NCI-H524 (cell line): Measurements from ENCODE around the gene GMDS.
A peak's percentile ranks its signal among the peaks of the same experiment; 100 is the strongest.

Experiments
- DNase-seq, 2 experiments: peaks; one replicate each; lab custom pipeline; 2025; lab: John Stamatoyannopoulos, UW

The GMDS gene

DNA sequence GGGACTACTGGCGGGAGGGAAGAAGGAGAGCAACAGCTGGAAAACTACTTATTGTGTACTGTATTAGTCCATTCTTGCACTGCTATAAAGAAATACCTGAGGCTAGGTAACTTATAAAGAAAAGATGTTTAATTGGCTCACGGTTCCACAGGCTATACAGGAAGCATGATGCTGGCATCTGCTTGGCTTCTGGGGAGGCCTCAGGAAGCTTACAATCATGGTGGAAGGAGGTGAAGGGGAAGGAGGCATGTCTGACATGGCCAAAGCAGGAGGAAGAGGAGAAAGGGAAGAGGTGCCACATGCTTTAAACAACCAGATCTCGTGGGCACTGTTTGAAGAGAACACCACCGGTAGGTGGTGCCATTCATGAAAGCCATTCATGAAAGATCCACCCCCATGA, 67.3 kb downstream of the GMDS start:
- DNase-seq, result no peak

DNA sequence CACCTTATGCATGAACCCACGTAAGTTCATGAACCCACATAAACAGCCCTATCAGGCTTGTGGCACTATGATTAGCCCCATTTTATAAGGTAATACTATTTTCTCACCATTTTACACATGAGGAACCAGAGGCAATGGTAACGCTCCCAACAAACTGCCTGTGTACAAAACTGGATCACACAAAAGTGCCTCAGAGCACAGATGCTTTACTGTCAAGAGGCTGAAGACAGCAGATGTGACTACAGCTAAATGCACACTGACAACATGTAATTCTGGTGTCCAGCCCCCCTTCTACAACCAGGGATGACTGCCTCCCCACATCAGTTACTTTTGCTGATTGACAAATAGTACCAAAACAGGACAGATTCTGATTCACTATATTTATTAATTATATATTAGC, 69.6 kb downstream of the GMDS start:
- peak; percentile 70 to 92 for DNase-seq

GRCh38 chr6:2173203-2173961, 72.0 kb downstream of the GMDS start:
- DNase-seq, result no peak

DNA sequence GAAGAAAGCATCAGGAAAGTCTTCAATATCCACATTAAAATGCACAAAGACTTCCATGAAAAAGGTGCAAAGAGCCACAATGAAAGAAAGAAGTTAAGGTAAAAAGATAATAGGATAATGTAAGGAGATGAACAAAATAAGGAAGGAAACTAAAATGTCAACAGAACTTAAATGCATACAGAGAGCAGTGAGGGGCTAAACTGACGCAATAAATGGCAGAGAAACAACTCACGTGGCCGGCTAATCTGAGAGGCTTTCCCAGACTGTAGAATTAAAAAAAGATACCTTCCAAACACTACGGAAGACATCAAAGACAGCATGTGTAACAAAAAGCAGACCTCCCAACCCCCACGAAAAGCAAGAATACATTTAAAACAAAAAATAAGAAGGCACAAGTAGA, 73.7 kb downstream of the GMDS start:
- no peak for DNase-seq

DNA sequence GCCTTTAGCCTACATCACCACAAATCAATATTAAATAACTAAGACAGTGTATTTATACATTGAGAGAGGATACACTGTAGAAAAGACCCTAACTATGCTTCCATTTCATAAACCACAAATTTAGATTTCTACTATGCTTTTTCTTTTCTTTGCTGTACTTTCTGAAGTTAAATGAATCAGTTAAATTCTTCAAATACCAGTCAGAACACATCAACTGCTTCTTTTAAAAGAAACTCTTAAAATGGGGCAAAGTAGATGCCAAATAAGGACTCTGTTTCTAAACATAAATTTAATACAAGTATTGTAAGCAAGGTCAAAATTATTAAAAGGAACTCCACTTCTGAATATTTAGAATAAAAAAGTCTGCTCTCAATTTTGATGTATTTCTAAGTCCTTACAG, 76.9 kb downstream of the GMDS start:
- no peak for DNase-seq

DNA sequence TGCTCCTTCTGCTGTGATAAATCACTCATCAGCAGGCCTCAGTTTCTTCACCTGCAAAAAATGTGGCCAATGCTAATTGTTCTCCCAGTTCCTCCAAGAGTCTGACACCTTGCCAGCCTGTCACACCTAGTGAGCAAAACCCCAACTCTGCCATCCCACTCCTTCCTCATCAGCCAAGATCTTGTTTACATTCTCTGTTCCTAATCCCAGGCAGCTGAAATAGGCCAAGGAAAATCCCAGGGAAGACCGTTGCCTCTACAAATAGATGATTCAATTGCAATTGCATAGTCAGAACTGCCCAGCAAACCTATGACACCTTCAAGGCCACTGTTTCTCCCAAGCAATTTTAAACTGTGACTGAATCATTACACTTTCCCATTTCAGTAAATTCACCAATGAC, 78.7 kb downstream of the GMDS start:
- DNase-seq, result no peak

GRCh38 chr6:2165286-2165685, 80.1 kb downstream of the GMDS start:
- no peak for DNase-seq

DNA sequence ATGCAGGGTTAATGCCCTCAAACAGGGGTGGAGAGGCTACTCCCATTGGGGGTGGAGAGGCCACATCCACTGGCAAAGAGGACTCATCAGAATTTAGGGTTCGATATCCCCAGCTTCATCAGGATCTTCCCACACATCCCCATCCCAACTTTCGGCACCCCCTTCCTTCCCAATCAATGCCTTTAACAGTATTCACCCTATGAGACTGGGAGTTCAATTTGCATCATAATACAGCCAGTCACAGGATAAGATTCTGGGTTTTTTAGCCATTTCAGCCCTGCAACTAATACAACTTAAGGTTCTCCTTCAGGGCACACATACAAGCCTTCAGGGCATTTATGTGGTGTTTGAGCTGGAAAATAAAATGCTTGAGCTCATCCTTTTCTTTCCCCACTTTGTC, 80.9 kb downstream of the GMDS start:
- no peak for DNase-seq

- no peak for DNase-seq
These were observed 83.3 kb downstream of the GMDS start for GRCh38 chr6:2162079-2162445.

- DNase-seq, result no peak
These were observed 86.7 kb downstream of the GMDS start for GRCh38 chr6:2158596-2159271.

GRCh38 chr6:2157441-2158127, 87.8 kb downstream of the GMDS start:
- DNase-seq, result no peak

DNA sequence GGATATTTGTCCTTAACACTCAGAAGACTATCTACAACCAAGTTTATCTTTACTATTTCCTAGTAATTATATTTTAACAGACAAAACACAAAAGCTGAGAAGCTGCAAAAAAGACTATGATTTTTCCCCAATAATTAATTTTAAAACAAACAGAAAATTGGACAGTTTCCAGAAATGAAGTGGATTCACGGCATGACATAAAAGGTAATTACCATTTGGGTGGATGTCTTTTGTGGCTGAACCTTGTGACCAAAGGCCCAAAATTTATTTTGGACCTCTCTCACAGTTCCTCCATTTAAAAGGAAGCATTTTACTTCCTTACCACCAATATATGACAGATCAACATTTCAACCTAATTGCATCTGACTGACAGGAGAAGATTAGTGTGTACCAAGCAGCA, 90.2 kb downstream of the GMDS start:
- DNase-seq, result no peak

DNA sequence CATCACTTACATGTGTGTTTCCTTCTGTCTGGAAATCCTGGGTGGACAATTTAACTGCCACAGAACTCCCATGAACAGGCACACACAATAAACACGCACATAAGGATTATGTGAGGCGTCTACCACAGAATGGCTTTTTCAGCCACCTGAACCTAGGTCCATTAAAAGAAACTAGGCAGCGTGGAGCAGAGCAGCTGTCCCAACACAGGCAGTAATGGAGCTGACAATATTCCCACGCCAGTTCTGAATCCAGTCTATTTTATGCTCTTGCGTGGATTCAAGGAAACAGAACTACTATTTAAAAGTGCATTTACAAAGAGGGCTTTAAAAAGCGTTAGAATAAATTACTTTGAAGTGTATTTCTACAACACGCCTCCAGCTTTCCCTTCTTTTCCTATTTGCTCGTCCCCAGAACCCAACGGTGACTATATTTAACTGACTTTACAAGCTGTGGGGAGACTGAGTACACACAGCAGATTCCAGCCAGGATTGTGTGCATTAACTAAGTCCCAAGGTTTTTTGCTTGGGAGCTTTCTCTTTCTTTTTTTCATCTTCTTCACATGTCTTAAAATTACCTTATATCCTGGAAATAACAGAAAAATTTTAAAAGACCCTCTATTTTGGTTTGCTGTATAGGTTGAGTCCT, 95.9 kb downstream of the GMDS start:
- DNase-seq, result no peak

GRCh38 chr6:2148748-2149147, 96.7 kb downstream of the GMDS start:
- no peak for DNase-seq

DNA sequence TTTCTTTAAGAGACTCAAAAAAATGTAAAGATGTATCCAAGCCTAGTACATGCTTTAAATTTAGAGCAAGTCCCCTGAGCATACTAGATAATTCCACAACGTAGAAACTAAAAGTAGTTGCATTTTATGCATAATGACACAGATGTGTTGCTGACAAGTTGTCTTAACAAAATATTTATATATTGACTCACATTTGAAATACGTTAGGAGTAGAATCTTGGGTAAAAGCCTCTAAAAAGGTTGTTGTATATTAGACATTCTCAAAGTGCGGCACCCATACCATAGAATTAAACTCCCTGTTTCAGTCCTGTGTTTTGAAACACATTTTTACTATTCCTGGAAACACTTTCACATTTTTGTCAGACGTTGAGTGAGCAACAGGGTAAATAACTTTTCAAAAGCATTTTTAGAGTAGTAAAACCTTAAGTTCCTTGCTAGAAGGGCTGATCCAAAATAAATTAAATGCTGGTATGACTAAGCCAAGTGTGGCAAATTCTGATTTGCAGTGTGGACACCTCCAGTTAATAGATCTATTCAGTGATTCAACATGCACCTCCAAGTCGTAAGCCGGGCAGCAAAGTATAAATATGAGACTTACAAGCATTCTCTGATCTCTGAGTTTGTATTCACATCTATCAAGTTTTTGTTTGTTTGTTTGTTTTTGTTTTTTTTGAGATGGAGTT, 97.5 kb downstream of the GMDS start:
- no peak for DNase-seq

GRCh38 chr6:2147261-2147660, 98.1 kb downstream of the GMDS start:
- no peak for DNase-seq

DNA sequence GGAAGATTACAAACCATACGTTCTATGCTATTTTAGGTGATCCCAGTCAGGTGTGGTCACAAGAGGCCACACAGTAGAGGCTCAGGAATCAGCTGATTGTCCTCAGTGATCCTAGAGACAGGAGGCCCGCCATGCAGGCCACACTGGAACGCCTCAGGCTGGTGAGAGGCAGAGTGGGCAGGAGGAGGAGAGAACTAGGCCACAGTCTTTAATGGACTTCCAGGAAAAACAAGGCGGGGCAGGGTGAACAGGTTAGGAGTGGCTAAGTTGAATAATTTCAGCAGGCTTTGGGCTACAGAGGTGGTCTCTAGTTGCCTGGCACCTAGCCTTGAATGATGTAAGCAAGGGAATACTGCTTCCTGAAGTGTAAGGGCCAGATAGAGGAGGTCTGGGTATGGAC, 101.2 kb downstream of the GMDS start:
- no peak for DNase-seq

GRCh38 chr6:2141644-2142290, 103.6 kb downstream of the GMDS start:
- DNase-seq, result no peak

DNA sequence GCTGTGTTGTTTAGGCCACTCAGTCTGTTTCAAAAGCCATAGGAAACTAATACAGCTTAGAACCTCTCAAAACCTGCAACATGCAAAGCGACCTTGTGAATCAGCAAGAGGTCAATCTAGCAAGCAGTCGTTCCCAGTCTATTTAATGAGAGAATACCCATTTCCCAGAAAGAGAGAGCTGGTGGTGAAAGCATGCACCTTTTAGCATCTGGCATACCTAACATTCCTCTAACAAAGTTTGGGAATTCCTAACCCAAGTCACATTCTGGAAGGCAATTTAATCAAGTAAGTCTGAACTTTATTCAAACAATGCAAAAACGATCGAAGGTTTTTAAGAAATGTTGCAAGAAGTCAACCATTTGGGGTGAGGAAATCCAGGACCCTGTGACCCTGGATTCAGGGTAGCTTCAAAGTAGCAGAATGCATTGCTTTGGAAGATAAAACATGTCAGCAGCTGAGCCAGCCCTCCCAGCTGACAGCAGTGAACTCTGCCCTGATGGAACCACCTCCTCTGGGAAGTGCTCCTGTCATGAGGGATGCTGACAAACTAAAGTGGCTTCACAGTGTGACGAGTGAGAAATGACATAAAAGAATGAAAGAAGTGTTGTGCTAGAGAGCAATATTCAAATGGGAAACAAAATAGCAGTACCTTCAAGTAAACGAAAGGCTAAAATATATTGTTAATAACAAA, 104.8 kb downstream of the GMDS start:
- DNase-seq, result no peak

GRCh38 chr6:2135401-2135800, 110.0 kb downstream of the GMDS start:
- DNase-seq, result no peak

DNA sequence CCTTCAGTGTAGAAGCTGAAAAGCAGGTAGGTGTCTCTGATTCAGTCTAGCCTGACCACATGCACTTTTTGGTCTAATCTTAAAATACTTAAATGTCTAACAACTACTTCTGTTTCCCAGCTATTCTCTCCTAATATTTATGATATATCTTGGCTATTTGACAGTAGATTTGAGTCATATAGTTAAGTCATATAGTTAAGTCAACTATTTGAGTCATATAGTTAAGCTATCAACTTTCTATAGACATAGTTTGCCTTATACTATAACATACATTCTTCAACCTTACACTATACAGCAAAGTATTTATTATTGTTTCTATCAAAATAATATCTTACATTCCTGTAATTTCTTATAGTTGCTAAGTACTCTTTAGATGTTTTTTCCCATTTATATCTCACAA, 110.9 kb downstream of the GMDS start:
- no peak for DNase-seq
